COLO668 (cell line): ENCODE data around the gene SEC11A.
A peak's percentile ranks its signal among the peaks of the same experiment; 100 is the strongest.

Experiments
- DNase-seq: peaks from one replicate; lab custom pipeline; 2025; ENCODE audit not compliant: unreplicated experiment; lab: John Stamatoyannopoulos, UW

SEC11A gene

GRCh38 chr15:84685304-84685703, 30.6 kb downstream of the SEC11A start:
- DNase-seq, result peak; percentile 7

GRCh38 chr15:84684092-84684491, 31.8 kb downstream of the SEC11A start:
- no peak for DNase-seq

- no peak for DNase-seq
Measured at GRCh38 chr15:84681831-84682230, 34.1 kb downstream of the SEC11A start.

GRCh38 chr15:84671211-84671610, 44.7 kb downstream of the SEC11A start:
- DNase-seq, result no peak

GRCh38 chr15:84669726-84670125, 46.2 kb downstream of the SEC11A start:
- no peak for DNase-seq

GRCh38 chr15:84668221-84668982, 47.5 kb downstream of the SEC11A start:
- DNase-seq, result no peak

- no peak for DNase-seq
Measured at GRCh38 chr15:84666373-84666772, 49.6 kb downstream of the SEC11A start.

- no peak for DNase-seq
Measured at GRCh38 chr15:84661001-84661400, 54.9 kb downstream of the SEC11A start.

- DNase-seq, result no peak
Measured at GRCh38 chr15:84659904-84660781, 55.8 kb downstream of the SEC11A start.

GRCh38 chr15:84658788-84659411, 57.0 kb downstream of the SEC11A start:
- DNase-seq, result no peak

- peak; percentile 90 for DNase-seq
Measured at GRCh38 chr15:84658080-84658787, 57.7 kb downstream of the SEC11A start, which contains the start of gene NMB. Gene NMB (minus strand): TSS chr15:84658199. CDS start chr15:84658152, 47 bp downstream.

GRCh38 chr15:84657748-84658079, 58.2 kb downstream of the SEC11A start:
- no peak for DNase-seq

GRCh38 chr15:84656972-84657371, 59.0 kb downstream of the SEC11A start:
- DNase-seq, result no peak

- peak; percentile 79 for DNase-seq
Measured at GRCh38 chr15:84654689-84655453, 61.1 kb downstream of the SEC11A start.

GRCh38 chr15:84653910-84654688, 61.8 kb downstream of the SEC11A start, which contains the start of gene WDR73:
Gene WDR73 (minus strand): TSS chr15:84654283. CDS start chr15:84654274, 9 bp downstream.
- DNase-seq, result peak; percentile 96

- DNase-seq, result no peak
Measured at GRCh38 chr15:84653584-84653909, 62.4 kb downstream of the SEC11A start.

GRCh38 chr15:84649706-84650105, 66.2 kb downstream of the SEC11A start:
- no peak for DNase-seq

- DNase-seq, result no peak
Measured at GRCh38 chr15:84648539-84648938, 67.4 kb downstream of the SEC11A start.

- no peak for DNase-seq
Measured at GRCh38 chr15:84647726-84648125, 68.2 kb downstream of the SEC11A start.

GRCh38 chr15:84645997-84646396, 69.9 kb downstream of the SEC11A start:
- no peak for DNase-seq
